22Rv1 (cell line): ENCODE measurements around the gene SDK1.

ENCODE experiments used
- ZFX ChIP-seq: fragments of 450-650 bp; IDR thresholded peaks from 2 replicates; pipeline ENCODE4 v1.6.1; 2017; ENCODE audit warnings: antibody characterized with exemption, borderline replicate concordance
- TF ChIP-seq, protein P1 (sequence below): fragments of 450-650 bp; IDR thresholded peaks from 2 replicates; pipeline ENCODE4 v1.5.1; 2017; ENCODE audit warnings: mild to moderate bottlenecking

DNA sequence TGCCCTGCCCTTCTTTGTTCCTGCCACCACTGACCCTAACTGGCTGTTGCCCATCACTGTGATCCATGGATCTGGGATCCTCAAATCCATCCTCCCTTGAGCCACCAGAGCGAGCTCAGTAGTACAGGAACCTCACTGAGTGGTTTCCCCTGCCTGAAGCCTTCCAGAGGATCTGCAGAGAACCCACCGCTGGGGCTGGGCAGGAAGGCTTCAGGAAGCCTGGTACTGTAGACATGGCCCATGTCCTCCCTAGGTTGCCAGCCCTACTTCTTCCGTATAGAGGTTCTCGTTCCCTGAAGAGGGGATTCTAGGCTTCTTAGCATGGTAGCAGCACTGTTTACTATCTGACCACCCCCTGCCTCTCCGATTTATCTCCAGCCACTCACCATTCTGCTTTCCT, 693.7 kb downstream of the SDK1 start:
- TF ChIP-seq, protein P1, sequence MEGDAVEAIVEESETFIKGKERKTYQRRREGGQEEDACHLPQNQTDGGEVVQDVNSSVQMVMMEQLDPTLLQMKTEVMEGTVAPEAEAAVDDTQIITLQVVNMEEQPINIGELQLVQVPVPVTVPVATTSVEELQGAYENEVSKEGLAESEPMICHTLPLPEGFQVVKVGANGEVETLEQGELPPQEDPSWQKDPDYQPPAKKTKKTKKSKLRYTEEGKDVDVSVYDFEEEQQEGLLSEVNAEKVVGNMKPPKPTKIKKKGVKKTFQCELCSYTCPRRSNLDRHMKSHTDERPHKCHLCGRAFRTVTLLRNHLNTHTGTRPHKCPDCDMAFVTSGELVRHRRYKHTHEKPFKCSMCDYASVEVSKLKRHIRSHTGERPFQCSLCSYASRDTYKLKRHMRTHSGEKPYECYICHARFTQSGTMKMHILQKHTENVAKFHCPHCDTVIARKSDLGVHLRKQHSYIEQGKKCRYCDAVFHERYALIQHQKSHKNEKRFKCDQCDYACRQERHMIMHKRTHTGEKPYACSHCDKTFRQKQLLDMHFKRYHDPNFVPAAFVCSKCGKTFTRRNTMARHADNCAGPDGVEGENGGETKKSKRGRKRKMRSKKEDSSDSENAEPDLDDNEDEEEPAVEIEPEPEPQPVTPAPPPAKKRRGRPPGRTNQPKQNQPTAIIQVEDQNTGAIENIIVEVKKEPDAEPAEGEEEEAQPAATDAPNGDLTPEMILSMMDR = no peak
- no peak for TF ChIP-seq ZFX
